ENCODE data around the gene MRPL1.

- no peak for TF ChIP-seq CTCF (IDR thresholded peaks at IDR 0.05)
- TF ChIP-seq POLR2A (IDR thresholded peaks at IDR 0.05) = no peak
Measured at GRCh38 chr4:77877167-77877566, 14.5 kb downstream of the MRPL1 start.

Measured in thyroid gland (tissue), 4 donors.